ENCODE measurements around the gene XXYLT1. TPM values are rescaled to one million over a fixed set of nuclear protein-coding genes. Genes with fewer than 3 reads are reported as not detected.

Gene XXYLT1
- total and polyA plus RNA-seq, 9 of the 15 experiments (the other 6 are each of a cell fraction or from before 2014, with no cell fraction given), result 1.9 to 18.9 (median 15.0) TPM

- ChIA-PET POLR2A (no interaction called here), CTCF (ENCODE audit: low intra/inter-chr PET ratio) (no interaction called here)
- TF ChIP-seq JUN (IDR thresholded peaks at IDR 0.05; ENCODE audit: borderline replicate concordance, low read depth, low read length), result no peak
- no peak for TF ChIP-seq JUN (CRISPR knock-in tag; IDR thresholded peaks at IDR 0.05; ENCODE audit: borderline replicate concordance)
- no peak for TF ChIP-seq ZNF318 (IDR thresholded peaks at IDR 0.05; ENCODE audit: borderline replicate concordance in 1 of 2, low read depth in 1 of 2)
- TF ChIP-seq, protein P1, sequence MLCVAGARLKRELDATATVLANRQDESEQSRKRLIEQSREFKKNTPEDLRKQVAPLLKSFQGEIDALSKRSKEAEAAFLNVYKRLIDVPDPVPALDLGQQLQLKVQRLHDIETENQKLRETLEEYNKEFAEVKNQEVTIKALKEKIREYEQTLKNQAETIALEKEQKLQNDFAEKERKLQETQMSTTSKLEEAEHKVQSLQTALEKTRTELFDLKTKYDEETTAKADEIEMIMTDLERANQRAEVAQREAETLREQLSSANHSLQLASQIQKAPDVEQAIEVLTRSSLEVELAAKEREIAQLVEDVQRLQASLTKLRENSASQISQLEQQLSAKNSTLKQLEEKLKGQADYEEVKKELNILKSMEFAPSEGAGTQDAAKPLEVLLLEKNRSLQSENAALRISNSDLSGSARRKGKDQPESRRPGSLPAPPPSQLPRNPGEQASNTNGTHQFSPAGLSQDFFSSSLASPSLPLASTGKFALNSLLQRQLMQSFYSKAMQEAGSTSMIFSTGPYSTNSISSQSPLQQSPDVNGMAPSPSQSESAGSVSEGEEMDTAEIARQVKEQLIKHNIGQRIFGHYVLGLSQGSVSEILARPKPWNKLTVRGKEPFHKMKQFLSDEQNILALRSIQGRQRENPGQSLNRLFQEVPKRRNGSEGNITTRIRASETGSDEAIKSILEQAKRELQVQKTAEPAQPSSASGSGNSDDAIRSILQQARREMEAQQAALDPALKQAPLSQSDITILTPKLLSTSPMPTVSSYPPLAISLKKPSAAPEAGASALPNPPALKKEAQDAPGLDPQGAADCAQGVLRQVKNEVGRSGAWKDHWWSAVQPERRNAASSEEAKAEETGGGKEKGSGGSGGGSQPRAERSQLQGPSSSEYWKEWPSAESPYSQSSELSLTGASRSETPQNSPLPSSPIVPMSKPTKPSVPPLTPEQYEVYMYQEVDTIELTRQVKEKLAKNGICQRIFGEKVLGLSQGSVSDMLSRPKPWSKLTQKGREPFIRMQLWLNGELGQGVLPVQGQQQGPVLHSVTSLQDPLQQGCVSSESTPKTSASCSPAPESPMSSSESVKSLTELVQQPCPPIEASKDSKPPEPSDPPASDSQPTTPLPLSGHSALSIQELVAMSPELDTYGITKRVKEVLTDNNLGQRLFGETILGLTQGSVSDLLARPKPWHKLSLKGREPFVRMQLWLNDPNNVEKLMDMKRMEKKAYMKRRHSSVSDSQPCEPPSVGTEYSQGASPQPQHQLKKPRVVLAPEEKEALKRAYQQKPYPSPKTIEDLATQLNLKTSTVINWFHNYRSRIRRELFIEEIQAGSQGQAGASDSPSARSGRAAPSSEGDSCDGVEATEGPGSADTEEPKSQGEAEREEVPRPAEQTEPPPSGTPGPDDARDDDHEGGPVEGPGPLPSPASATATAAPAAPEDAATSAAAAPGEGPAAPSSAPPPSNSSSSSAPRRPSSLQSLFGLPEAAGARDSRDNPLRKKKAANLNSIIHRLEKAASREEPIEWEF (CRISPR knock-in tag; IDR thresholded peaks at IDR 0.05), result no peak
Observed at GRCh38 chr3:195119461-195120266, 151.3 kb downstream of the XXYLT1 start.

More at GRCh38 chr3:195119461-195120266, 151.3 kb downstream of the XXYLT1 start:
- WGBS (ENCODE audit: insufficient coverage, low coverage, missing lambda C conversion rate), result 94% methylated on average over 12 of the region's 16 CpGs
- H2AFZ ChIP-seq (ENCODE audit: low read depth, low read length), result no peak overlapping the region
- no peaks in the 10 kb centered on the region for H3K36me3 ChIP-seq (ENCODE audit: control insufficient read depth, insufficient read depth, low read length)
- DNase-seq (ENCODE audit: extremely low read depth in 1 of 4, low spot score in 3 of 4), result no peak
- no peak overlapping the region for H3K9ac ChIP-seq (ENCODE audit: insufficient read depth in 1 of 2, low read depth in 2 of 2, low read length in 2 of 2)
- no TSS peak for BruUV-seq (replicated peaks)
- H3K4me1 ChIP-seq (replicated peaks in 1 of 2; ENCODE audit: control insufficient read depth in 2 of 2, insufficient read depth in 2 of 2, low read length in 2 of 2), result peaks cover 37 to 47% of the 10 kb centered on the region in 2 experiments
- no peak overlapping the region for H3K4me2 ChIP-seq (ENCODE audit: insufficient read depth, low read length)
- H3K27me3 ChIP-seq (ENCODE audit: control insufficient read depth in 2 of 2, insufficient read depth in 2 of 2, low read length in 2 of 2), result no peaks in the 10 kb centered on the region
- no peak overlapping the region; the same call in 2 of the 3 replicates for H3K27ac ChIP-seq (ENCODE audit: extremely low read depth, low read depth, low read length)
- no peaks in the 10 kb centered on the region for H3K9me3 ChIP-seq (replicated peaks; ENCODE audit: control insufficient read depth, insufficient read depth, low read depth, low read length)
- H3K79me2 ChIP-seq (ENCODE audit: control insufficient read depth, insufficient read depth, low read length), result 0 out of 3 replicates have a peak, but pooled peaks cover 2% of the 10 kb centered on the region
- in situ Hi-C loops (cut with MboI), result no loop called here
- no peaks in the 10 kb centered on the region for H4K20me1 ChIP-seq (replicated peaks; ENCODE audit: control insufficient read depth, insufficient read depth, low read length)
- intact Hi-C loops (cut with micrococcal nuclease), result loop anchor here (5.0 to 10.0 kb wide), 3 partner anchors 33 to 138 kb away; no protein-coding TSS in a partner anchor
- H3K9me1 ChIP-seq (ENCODE audit: control insufficient read depth, insufficient read depth, low read length), result no peaks in the 10 kb centered on the region
- ATAC-seq, result no peak
- H3K4me3 ChIP-seq, result no peak overlapping the region
- no peak for FAIRE-seq

All from K562 (cell line).